HepG2 (cell line): ENCODE data around the gene ERICH6. TPM values are rescaled to one million over a fixed set of nuclear protein-coding genes. Genes with fewer than 3 reads are reported as not detected.
A peak's percentile ranks its signal among the peaks of the same experiment; 100 is the strongest.

Source experiments
- CAMTA2 ChIP-seq: sonication (generic); formaldehyde crosslinking; IDR thresholded peaks from 2 replicates; pipeline ENCODE4 v1.4.0; 2020; ENCODE audit warnings: mild to moderate bottlenecking, missing genetic modification reagents, borderline replicate concordance
- FLYWCH1 ChIP-seq: sonication (generic); formaldehyde crosslinking; IDR thresholded peaks from 2 replicates; pipeline ENCODE4 v1.8.1; 2023; ENCODE audit warnings: mild to moderate bottlenecking, missing genetic modification reagents
- FOXK2 ChIP-seq: fragments of 450-650 bp; IDR thresholded peaks from 2 replicates; pipeline ENCODE4 v1.6.1; 2016
- GABPA ChIP-seq, 2 experiments: IDR thresholded peaks; 2 replicates each; pipeline ENCODE4 v1.6.1; 2011 to 2016; ENCODE audit warnings: low read depth in 2 of 2, low read length in 1 of 2, missing biosample characterization in 1 of 2, missing genetic modification characterization in 1 of 2
- HNRNPUL1 ChIP-seq: fragments of 200-400 bp; formaldehyde crosslinking; IDR thresholded peaks from 2 replicates; pipeline ENCODE4 v1.6.1; 2017; ENCODE audit warnings: low read depth, mild to moderate bottlenecking, low read length, moderate library complexity
- JDP2 ChIP-seq: sonication (generic); formaldehyde crosslinking; IDR thresholded peaks from 2 replicates; pipeline ENCODE4 v1.8.1; 2022; ENCODE audit warnings: missing genetic modification reagents, borderline replicate concordance
- JUN ChIP-seq: sonication (generic); formaldehyde crosslinking; IDR thresholded peaks from 2 replicates; pipeline ENCODE4 v1.4.0; 2020; ENCODE audit warnings: mild to moderate bottlenecking, missing genetic modification reagents
- KDM1A ChIP-seq: IDR thresholded peaks from 2 replicates; pipeline ENCODE4 v1.6.1; 2016; ENCODE audit warnings: missing compliant biosample characterization
- MIER2 ChIP-seq: IDR thresholded peaks from 2 replicates; pipeline ENCODE4 v1.6.1; 2016; ENCODE audit warnings: missing biosample characterization, missing genetic modification reagents
- PAX8 ChIP-seq: sonication (generic); formaldehyde crosslinking; IDR thresholded peaks from 2 replicates; pipeline ENCODE4 v1.8.0; 2022; ENCODE audit warnings: mild to moderate bottlenecking, missing genetic modification reagents, borderline replicate concordance
- PCBP2 ChIP-seq: fragments of 200-400 bp; formaldehyde crosslinking; optimal IDR thresholded peaks from 2 replicates; pipeline ENCODE3; 2018; ENCODE audit warnings: low read length, low read depth; ENCODE audit not compliant: poor library complexity, severe bottlenecking
- SMARCC2 ChIP-seq: fragments of 450-650 bp; IDR thresholded peaks from 2 replicates; pipeline ENCODE4 v1.6.1; 2017; ENCODE audit warnings: antibody characterized with exemption, mild to moderate bottlenecking
- SUZ12 ChIP-seq: fragments of 150-350 bp; IDR thresholded peaks from 2 replicates; pipeline ENCODE4 v1.6.1; 2014; ENCODE audit warnings: low read depth, low read length
- YEATS2 ChIP-seq: sonication (generic); formaldehyde crosslinking; IDR thresholded peaks from 2 replicates; pipeline ENCODE4 v1.4.0; 2020; ENCODE audit warnings: missing genetic modification reagents, borderline replicate concordance
- ZNF441 ChIP-seq: sonication (generic); formaldehyde crosslinking; IDR thresholded peaks from 2 replicates; pipeline ENCODE4 v1.7.0; 2021; ENCODE audit warnings: missing genetic modification reagents, borderline replicate concordance
- ZNF605 ChIP-seq: sonication (generic); formaldehyde crosslinking; IDR thresholded peaks from 2 replicates; pipeline ENCODE4 v1.8.0; 2022; ENCODE audit warnings: mild to moderate bottlenecking, missing genetic modification reagents
- ZNF615 ChIP-seq: sonication (generic); formaldehyde crosslinking; IDR thresholded peaks from 2 replicates; pipeline ENCODE4 v1.5.0; 2020; ENCODE audit warnings: mild to moderate bottlenecking, missing genetic modification reagents, borderline replicate concordance
- ZNF883 ChIP-seq: sonication (generic); formaldehyde crosslinking; IDR thresholded peaks from 2 replicates; pipeline ENCODE4 v1.5.1; 2020; ENCODE audit warnings: mild to moderate bottlenecking, missing genetic modification reagents; ENCODE audit errors: not compliant biosample characterization
- ZSCAN31 ChIP-seq: sonication (generic); formaldehyde crosslinking; IDR thresholded peaks from 2 replicates; pipeline ENCODE4 v1.5.0; 2020; ENCODE audit warnings: low read depth, mild to moderate bottlenecking, missing genetic modification reagents
- polyA plus RNA-seq, 8 experiments: library from polyadenylated mRNA; depleted of rRNA in 3 of 8; stranded (reverse) in 7 of 8; unstranded in 1 of 8; fragments of >200 nt; fragmentation: Illumina TruSeq in 4 of 8; extraction: Trizol in 4 of 8; gene quantifications; 2 replicates each; pipeline versions ENCODE4 v1.2.1 to v1.2.3, GENCODE V29; 2011 to 2016; ENCODE audit warnings: low read depth in 4 of 8, missing spikeins in 1 of 8, mixed read lengths in 1 of 8; ENCODE audit not compliant: insufficient read depth in 1 of 8
- total RNA-seq, 5 experiments: library from RNA; depleted of rRNA; stranded (reverse); fragments of >200 nt; fragmentation: Illumina TruSeq; extraction: Trizol; gene quantifications; 2 replicates each; pipeline ENCODE4 v1.2.3, GENCODE V29; 2016; ENCODE audit warnings: low read depth in 1 of 5
- TF ChIP-seq, protein P1 (sequence below): sonication (generic); formaldehyde crosslinking; IDR thresholded peaks from 2 replicates; pipeline ENCODE4 v1.5.0; 2020; ENCODE audit warnings: missing genetic modification reagents, mild to moderate bottlenecking, borderline replicate concordance
- TF ChIP-seq, protein P2 (sequence below): sonication (generic); formaldehyde crosslinking; IDR thresholded peaks from 2 replicates; pipeline ENCODE4 v1.4.0; 2020; ENCODE audit warnings: missing genetic modification reagents, mild to moderate bottlenecking, borderline replicate concordance
- TF ChIP-seq, protein P3 (sequence below): sonication (generic); formaldehyde crosslinking; IDR thresholded peaks from 2 replicates; pipeline ENCODE4 v1.5.0; 2020; ENCODE audit warnings: missing genetic modification reagents
- TF ChIP-seq, protein P4 (sequence below): sonication (generic); formaldehyde crosslinking; IDR thresholded peaks from 2 replicates; pipeline ENCODE4 v1.4.0; 2020; ENCODE audit warnings: mild to moderate bottlenecking, missing genetic modification reagents
- TF ChIP-seq, protein P5 (sequence below): sonication (generic); formaldehyde crosslinking; IDR thresholded peaks from 2 replicates; pipeline ENCODE4 v1.5.0; 2020; ENCODE audit warnings: mild to moderate bottlenecking, low read depth, missing genetic modification reagents, borderline replicate concordance
- TF ChIP-seq, protein P6 (sequence below): sonication (generic); formaldehyde crosslinking; IDR thresholded peaks from 2 replicates; pipeline ENCODE4 v1.8.1; 2023; ENCODE audit warnings: mild to moderate bottlenecking, missing genetic modification reagents

The ERICH6 gene
- total and polyA plus RNA-seq, 2 of the 13 experiments (the other 11 are each of a cell fraction or from before 2014, with no cell fraction given), result 0.03 TPM; not detected in 1

DNA sequence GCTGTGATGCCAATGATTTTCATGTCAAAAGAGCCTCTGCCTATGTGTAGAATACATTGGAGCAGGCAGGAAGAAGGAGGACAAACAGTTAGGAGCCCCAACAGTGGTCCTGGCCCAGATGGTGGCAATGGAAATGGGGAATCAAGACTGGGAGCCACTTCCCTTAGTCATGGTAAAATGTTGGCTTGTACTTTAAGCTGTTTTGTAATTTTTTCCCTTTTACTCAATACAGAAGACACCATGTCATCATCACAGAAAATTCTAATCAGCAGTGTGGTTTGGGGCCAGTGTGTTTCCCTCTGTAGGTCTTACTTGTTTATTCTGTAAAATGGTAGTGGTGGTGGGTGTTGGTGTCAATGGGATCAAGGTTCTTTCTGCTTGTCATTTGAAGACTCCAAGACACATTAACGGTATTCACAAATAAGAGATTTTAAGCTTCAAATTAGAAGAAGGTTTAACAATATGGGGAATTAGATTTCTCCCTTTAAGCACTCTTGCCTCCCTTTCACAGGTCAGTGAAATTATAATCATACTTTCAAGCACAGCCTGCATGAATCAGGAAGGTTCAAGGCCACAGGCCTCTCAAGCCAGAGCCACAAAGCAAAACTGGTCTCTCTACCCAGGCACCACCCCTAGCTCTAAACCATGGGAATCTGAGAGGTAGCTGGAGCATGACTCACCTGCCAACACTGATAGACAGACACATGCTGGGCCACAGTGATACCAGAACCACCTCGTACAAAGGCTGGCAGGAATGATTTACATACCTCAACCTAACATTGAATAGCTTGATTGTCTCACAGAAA lies 34.4 kb upstream of the ERICH6 start (continued):
- TF ChIP-seq, protein P1, sequence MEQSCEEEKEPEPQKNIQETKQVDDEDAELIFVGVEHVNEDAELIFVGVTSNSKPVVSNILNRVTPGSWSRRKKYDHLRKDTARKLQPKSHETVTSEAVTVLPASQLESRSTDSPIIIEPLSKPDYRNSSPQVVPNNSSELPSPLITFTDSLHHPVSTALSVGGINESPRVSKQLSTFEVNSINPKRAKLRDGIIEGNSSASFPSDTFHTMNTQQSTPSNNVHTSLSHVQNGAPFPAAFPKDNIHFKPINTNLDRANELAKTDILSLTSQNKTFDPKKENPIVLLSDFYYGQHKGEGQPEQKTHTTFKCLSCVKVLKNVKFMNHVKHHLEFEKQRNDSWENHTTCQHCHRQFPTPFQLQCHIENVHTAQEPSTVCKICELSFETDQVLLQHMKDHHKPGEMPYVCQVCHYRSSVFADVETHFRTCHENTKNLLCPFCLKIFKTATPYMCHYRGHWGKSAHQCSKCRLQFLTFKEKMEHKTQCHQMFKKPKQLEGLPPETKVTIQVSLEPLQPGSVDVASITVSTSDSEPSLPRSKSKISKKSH, result no peak
- TF ChIP-seq, protein P2, sequence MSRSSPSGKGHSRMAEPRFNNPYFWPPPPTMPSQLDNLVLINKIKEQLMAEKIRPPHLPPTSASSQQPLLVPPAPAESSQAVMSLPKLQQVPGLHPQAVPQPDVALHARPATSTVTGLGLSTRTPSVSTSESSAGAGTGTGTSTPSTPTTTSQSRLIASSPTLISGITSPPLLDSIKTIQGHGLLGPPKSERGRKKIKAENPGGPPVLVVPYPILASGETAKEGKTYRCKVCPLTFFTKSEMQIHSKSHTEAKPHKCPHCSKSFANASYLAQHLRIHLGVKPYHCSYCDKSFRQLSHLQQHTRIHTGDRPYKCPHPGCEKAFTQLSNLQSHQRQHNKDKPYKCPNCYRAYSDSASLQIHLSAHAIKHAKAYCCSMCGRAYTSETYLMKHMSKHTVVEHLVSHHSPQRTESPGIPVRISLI (CRISPR knock-in tag), result no peak
- TF ChIP-seq, protein P3, sequence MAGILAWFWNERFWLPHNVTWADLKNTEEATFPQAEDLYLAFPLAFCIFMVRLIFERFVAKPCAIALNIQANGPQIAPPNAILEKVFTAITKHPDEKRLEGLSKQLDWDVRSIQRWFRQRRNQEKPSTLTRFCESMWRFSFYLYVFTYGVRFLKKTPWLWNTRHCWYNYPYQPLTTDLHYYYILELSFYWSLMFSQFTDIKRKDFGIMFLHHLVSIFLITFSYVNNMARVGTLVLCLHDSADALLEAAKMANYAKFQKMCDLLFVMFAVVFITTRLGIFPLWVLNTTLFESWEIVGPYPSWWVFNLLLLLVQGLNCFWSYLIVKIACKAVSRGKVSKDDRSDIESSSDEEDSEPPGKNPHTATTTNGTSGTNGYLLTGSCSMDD (CRISPR knock-in tag), result no peak
- TF ChIP-seq GABPA (IDR thresholded peaks at IDR 0.05; ENCODE audit: low read depth, low read length) (no peak), GABPA (CRISPR knock-in tag; IDR thresholded peaks at IDR 0.05; ENCODE audit: low read depth) (no peak), SUZ12 (no peak), FLYWCH1 (CRISPR knock-in tag) (no peak), ZNF615 (CRISPR knock-in tag) (no peak), ZSCAN31 (CRISPR knock-in tag) (no peak), PAX8 (CRISPR knock-in tag) (no peak), CAMTA2 (no peak), FOXK2 (no peak), PCBP2 (no peak), ZNF441 (no peak), JUN (peak; percentile 42; the same call in 1 of the 2 replicates), ZNF605 (CRISPR knock-in tag) (no peak), HNRNPUL1 (no peak), SMARCC2 (no peak), KDM1A (no peak), JDP2 (CRISPR knock-in tag) (no peak), YEATS2 (CRISPR knock-in tag) (no peak), ZNF883 (CRISPR knock-in tag) (no peak), MIER2 (CRISPR knock-in tag) (peak; percentile 56; the same call in 1 of the 2 replicates)
- TF ChIP-seq, protein P4, sequence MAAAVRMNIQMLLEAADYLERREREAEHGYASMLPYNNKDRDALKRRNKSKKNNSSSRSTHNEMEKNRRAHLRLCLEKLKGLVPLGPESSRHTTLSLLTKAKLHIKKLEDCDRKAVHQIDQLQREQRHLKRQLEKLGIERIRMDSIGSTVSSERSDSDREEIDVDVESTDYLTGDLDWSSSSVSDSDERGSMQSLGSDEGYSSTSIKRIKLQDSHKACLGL (CRISPR knock-in tag), result no peak
- TF ChIP-seq, protein P5, sequence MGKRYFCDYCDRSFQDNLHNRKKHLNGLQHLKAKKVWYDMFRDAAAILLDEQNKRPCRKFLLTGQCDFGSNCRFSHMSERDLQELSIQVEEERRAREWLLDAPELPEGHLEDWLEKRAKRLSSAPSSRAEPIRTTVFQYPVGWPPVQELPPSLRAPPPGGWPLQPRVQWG (CRISPR knock-in tag), result no peak
- TF ChIP-seq, protein P6, sequence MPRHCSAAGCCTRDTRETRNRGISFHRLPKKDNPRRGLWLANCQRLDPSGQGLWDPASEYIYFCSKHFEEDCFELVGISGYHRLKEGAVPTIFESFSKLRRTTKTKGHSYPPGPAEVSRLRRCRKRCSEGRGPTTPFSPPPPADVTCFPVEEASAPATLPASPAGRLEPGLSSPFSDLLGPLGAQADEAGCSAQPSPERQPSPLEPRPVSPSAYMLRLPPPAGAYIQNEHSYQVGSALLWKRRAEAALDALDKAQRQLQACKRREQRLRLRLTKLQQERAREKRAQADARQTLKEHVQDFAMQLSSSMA (CRISPR knock-in tag), result no peak
